HepG2 (cell line): ENCODE measurements around the gene TTC6. TPM values are rescaled to one million over a fixed set of nuclear protein-coding genes. Genes with fewer than 3 reads are reported as not detected.
A peak's percentile ranks its signal among the peaks of the same experiment; 100 is the strongest.

Experiments used
- ARNT2 ChIP-seq: sonication (generic); formaldehyde crosslinking; IDR thresholded peaks from 2 replicates; pipeline ENCODE4 v1.8.0; 2022; ENCODE audit warnings: mild to moderate bottlenecking, low read depth, missing genetic modification reagents, moderate library complexity
- KDM1A ChIP-seq: IDR thresholded peaks from 2 replicates; pipeline ENCODE4 v1.6.1; 2016; ENCODE audit warnings: missing compliant biosample characterization
- MAFG ChIP-seq: sonication (generic); formaldehyde crosslinking; IDR thresholded peaks from 2 replicates; pipeline ENCODE4 v1.5.1; 2020; ENCODE audit warnings: mild to moderate bottlenecking, missing genetic modification reagents
- NCOA5 ChIP-seq: sonication (generic); formaldehyde crosslinking; IDR thresholded peaks from 2 replicates; pipeline ENCODE4 v1.4.0; 2020; ENCODE audit warnings: missing genetic modification reagents
- RAD21 ChIP-seq: fragments of 450-650 bp; formaldehyde crosslinking; IDR thresholded peaks from 2 replicates; pipeline ENCODE4 v1.5.0; 2020; ENCODE audit warnings: mild to moderate bottlenecking
- YEATS4 ChIP-seq: sonication (generic); formaldehyde crosslinking; IDR thresholded peaks from 2 replicates; pipeline ENCODE4 v1.4.0; 2020; ENCODE audit warnings: missing genetic modification reagents, borderline replicate concordance
- ZBTB1 ChIP-seq: sonication (generic); formaldehyde crosslinking; IDR thresholded peaks from 2 replicates; pipeline ENCODE4 v1.4.0; 2020; ENCODE audit warnings: missing genetic modification reagents, borderline replicate concordance
- ZNF468 ChIP-seq: sonication (generic); formaldehyde crosslinking; IDR thresholded peaks from 2 replicates; pipeline ENCODE4 v1.8.0; 2022; ENCODE audit warnings: mild to moderate bottlenecking, moderate library complexity, missing genetic modification reagents
- polyA plus RNA-seq, 8 experiments: library from polyadenylated mRNA; depleted of rRNA in 3 of 8; stranded (reverse) in 7 of 8; unstranded in 1 of 8; fragments of >200 nt; fragmentation: Illumina TruSeq in 4 of 8; extraction: Trizol in 4 of 8; gene quantifications; 2 replicates each; pipeline versions ENCODE4 v1.2.1 to v1.2.3, GENCODE V29; 2011 to 2016; ENCODE audit warnings: low read depth in 4 of 8, missing spikeins in 1 of 8, mixed read lengths in 1 of 8; ENCODE audit not compliant: insufficient read depth in 1 of 8
- total RNA-seq, 5 experiments: library from RNA; depleted of rRNA; stranded (reverse); fragments of >200 nt; fragmentation: Illumina TruSeq; extraction: Trizol; gene quantifications; 2 replicates each; pipeline ENCODE4 v1.2.3, GENCODE V29; 2016; ENCODE audit warnings: low read depth in 1 of 5
- TF ChIP-seq, protein P1 (sequence below): sonication (generic); formaldehyde crosslinking; IDR thresholded peaks from 2 replicates; pipeline ENCODE4 v1.5.0; 2020; ENCODE audit warnings: mild to moderate bottlenecking, missing genetic modification reagents, borderline replicate concordance
- TF ChIP-seq, protein P2 (sequence below): IDR thresholded peaks from 2 replicates; pipeline ENCODE4 v1.4.0; 2020; ENCODE audit warnings: mild to moderate bottlenecking, missing genetic modification reagents
- TF ChIP-seq, protein P3 (sequence below): sonication (generic); formaldehyde crosslinking; conservative IDR thresholded peaks from 2 replicates; pipeline ENCODE4 v1.8.0; 2022; ENCODE audit warnings: mild to moderate bottlenecking, moderate library complexity, missing genetic modification reagents
- TF ChIP-seq, protein P4 (sequence below): sonication (generic); formaldehyde crosslinking; IDR thresholded peaks from 2 replicates; pipeline ENCODE4 v1.8.1; 2023; ENCODE audit warnings: mild to moderate bottlenecking, missing genetic modification reagents
- TF ChIP-seq, protein P5 (sequence below): sonication (generic); formaldehyde crosslinking; IDR thresholded peaks from 2 replicates; pipeline ENCODE4 v1.8.0; 2022; ENCODE audit warnings: missing genetic modification reagents, mild to moderate bottlenecking, inconsistent platforms, borderline replicate concordance

Gene TTC6
- total and polyA plus RNA-seq, 2 of the 13 experiments (the other 11 are each of a cell fraction or from before 2014, with no cell fraction given): 9.3 to 27.4 TPM

DNA sequence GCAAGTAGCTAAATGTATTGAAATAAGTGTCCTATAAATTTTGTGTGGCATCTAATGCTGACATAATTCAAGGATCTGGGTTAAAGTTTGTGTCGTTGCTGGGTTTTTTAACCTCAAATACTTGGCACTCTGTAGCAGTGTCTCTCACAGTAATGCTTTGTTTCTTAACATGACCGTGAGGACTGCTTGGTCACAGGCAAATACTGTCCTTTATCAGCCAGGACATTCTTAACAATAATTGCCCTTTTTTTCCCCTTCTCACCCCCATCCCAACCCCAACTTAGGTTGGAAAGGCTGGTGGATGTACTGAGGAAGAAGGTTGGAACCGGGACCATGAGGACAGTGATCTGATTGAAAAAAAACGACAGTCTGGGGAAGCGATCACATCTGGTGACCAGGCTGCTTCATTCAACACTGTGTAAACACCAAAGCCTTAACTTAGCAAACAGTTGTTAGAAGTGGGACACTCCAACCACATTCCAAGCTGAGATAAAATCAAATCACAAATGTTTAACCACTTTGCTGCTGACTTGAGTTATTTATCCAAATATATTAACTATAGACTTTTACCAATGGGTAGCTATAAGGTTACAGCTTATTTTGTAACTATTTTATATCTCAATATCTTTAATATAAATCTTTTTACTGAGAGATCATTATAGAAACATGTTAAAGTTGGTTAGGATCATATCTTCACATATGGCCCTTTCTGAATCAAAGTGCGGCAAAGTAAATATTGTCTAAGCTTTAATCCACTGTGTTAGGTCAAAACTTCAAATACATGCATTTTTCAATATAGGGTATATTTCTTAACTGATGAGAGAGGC lies 48.6 kb upstream of the TTC6 start (continued):
- TF ChIP-seq, protein P1, sequence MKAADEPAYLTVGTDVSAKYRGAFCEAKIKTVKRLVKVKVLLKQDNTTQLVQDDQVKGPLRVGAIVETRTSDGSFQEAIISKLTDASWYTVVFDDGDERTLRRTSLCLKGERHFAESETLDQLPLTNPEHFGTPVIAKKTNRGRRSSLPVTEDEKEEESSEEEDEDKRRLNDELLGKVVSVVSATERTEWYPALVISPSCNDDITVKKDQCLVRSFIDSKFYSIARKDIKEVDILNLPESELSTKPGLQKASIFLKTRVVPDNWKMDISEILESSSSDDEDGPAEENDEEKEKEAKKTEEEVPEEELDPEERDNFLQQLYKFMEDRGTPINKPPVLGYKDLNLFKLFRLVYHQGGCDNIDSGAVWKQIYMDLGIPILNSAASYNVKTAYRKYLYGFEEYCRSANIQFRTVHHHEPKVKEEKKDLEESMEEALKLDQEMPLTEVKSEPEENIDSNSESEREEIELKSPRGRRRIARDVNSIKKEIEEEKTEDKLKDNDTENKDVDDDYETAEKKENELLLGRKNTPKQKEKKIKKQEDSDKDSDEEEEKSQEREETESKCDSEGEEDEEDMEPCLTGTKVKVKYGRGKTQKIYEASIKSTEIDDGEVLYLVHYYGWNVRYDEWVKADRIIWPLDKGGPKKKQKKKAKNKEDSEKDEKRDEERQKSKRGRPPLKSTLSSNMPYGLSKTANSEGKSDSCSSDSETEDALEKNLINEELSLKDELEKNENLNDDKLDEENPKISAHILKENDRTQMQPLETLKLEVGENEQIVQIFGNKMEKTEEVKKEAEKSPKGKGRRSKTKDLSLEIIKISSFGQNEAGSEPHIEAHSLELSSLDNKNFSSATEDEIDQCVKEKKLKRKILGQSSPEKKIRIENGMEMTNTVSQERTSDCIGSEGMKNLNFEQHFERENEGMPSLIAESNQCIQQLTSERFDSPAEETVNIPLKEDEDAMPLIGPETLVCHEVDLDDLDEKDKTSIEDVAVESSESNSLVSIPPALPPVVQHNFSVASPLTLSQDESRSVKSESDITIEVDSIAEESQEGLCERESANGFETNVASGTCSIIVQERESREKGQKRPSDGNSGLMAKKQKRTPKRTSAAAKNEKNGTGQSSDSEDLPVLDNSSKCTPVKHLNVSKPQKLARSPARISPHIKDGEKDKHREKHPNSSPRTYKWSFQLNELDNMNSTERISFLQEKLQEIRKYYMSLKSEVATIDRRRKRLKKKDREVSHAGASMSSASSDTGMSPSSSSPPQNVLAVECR (CRISPR knock-in tag): peak; percentile 56; the same call in 1 of the 2 replicates
- TF ChIP-seq, protein P2, sequence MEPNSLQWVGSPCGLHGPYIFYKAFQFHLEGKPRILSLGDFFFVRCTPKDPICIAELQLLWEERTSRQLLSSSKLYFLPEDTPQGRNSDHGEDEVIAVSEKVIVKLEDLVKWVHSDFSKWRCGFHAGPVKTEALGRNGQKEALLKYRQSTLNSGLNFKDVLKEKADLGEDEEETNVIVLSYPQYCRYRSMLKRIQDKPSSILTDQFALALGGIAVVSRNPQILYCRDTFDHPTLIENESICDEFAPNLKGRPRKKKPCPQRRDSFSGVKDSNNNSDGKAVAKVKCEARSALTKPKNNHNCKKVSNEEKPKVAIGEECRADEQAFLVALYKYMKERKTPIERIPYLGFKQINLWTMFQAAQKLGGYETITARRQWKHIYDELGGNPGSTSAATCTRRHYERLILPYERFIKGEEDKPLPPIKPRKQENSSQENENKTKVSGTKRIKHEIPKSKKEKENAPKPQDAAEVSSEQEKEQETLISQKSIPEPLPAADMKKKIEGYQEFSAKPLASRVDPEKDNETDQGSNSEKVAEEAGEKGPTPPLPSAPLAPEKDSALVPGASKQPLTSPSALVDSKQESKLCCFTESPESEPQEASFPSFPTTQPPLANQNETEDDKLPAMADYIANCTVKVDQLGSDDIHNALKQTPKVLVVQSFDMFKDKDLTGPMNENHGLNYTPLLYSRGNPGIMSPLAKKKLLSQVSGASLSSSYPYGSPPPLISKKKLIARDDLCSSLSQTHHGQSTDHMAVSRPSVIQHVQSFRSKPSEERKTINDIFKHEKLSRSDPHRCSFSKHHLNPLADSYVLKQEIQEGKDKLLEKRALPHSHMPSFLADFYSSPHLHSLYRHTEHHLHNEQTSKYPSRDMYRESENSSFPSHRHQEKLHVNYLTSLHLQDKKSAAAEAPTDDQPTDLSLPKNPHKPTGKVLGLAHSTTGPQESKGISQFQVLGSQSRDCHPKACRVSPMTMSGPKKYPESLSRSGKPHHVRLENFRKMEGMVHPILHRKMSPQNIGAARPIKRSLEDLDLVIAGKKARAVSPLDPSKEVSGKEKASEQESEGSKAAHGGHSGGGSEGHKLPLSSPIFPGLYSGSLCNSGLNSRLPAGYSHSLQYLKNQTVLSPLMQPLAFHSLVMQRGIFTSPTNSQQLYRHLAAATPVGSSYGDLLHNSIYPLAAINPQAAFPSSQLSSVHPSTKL (CRISPR knock-in tag): peak; percentile 100
- no peak for TF ChIP-seq ZNF468 (CRISPR knock-in tag)
- peak; percentile 66; the same call in 1 of the 2 replicates for TF ChIP-seq ARNT2 (CRISPR knock-in tag)
- TF ChIP-seq MAFG (CRISPR knock-in tag): no peak
- 0 out of 2 replicates have a peak, but pooled peaks have one; percentile 78 for TF ChIP-seq NCOA5
- TF ChIP-seq ZBTB1 (CRISPR knock-in tag): no peak
- TF ChIP-seq, protein P3, sequence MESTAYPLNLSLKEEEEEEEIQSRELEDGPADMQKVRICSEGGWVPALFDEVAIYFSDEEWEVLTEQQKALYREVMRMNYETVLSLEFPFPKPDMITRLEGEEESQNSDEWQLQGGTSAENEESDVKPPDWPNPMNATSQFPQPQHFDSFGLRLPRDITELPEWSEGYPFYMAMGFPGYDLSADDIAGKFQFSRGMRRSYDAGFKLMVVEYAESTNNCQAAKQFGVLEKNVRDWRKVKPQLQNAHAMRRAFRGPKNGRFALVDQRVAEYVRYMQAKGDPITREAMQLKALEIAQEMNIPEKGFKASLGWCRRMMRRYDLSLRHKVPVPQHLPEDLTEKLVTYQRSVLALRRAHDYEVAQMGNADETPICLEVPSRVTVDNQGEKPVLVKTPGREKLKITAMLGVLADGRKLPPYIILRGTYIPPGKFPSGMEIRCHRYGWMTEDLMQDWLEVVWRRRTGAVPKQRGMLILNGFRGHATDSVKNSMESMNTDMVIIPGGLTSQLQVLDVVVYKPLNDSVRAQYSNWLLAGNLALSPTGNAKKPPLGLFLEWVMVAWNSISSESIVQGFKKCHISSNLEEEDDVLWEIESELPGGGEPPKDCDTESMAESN (CRISPR knock-in tag): peak; percentile 83
- TF ChIP-seq, protein P4, sequence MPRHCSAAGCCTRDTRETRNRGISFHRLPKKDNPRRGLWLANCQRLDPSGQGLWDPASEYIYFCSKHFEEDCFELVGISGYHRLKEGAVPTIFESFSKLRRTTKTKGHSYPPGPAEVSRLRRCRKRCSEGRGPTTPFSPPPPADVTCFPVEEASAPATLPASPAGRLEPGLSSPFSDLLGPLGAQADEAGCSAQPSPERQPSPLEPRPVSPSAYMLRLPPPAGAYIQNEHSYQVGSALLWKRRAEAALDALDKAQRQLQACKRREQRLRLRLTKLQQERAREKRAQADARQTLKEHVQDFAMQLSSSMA (CRISPR knock-in tag): no peak
- TF ChIP-seq, protein P5, sequence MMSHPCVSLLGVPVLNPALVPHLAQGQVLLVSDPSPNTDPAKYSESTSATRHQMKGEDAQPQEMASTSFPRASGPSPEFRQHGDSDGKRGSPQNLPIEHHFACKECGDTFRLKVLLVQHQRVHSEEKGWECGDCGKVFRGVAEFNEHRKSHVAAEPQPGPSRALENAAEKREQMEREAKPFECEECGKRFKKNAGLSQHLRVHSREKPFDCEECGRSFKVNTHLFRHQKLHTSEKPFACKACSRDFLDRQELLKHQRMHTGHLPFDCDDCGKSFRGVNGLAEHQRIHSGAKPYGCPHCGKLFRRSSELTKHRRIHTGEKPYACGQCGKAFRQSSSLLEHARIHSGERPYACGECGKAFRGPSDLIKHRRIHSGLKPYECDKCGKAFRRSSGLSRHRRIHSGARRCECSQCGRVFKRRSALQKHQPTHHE (CRISPR knock-in tag): no peak; the same call in 1 of the 2 replicates
- peak; percentile 92 for TF ChIP-seq KDM1A
- peak; percentile 50; the same call in 1 of the 2 replicates for TF ChIP-seq RAD21 (CRISPR knock-in tag)
- peak; percentile 83 for TF ChIP-seq YEATS4 (CRISPR knock-in tag)
